Measurements from ENCODE around the gene RMP24.

Gene RMP24

GRCh38 chr18:35972197-35973000 is at the start of gene RMP24:
TSS of gene RMP24 (plus strand) at chr18:35972679.
- Histone ChIP-seq H3K27ac (ENCODE audit: low read depth, low read length) (peak within 1 kb of the TSS; percentile 82), H3K4me1 (ENCODE audit: control insufficient read depth in 2 of 2, insufficient read depth in 2 of 2, low read length in 2 of 2) (peaks cover 33% of the 10 kb centered on the region in 2 donors), H3K27me3 (ENCODE audit: control insufficient read depth in 2 of 2, insufficient read depth in 2 of 2, low read length in 2 of 2) (no peaks in the 10 kb centered on the region), H3K9me3 (ENCODE audit: control insufficient read depth in 2 of 3, low read length in 3 of 3) (no peaks in the 10 kb centered on the region), H3K36me3 (ENCODE audit: control insufficient read depth in 2 of 3, insufficient read depth in 3 of 3, low read length in 3 of 3) (peaks cover 6 to 25% (median 9%) of the 10 kb centered on the region in 3 experiments), H3K4me3 (ENCODE audit: low read length) (peak within 1 kb of the TSS; percentile 76)
- H3K27me3 Mint-ChIP-seq: no peaks in the 10 kb centered on the region
- peaks cover 36 to 78% (median 67%) of the 10 kb centered on the region in 7 donors for H3K4me1 Mint-ChIP-seq
- H3K27ac Mint-ChIP-seq: peak within 1 kb of the TSS; percentile 91 to 99 (median 96)
- DNase-seq (peak; percentile 80 to 93 (median 90)), ATAC-seq (peak; percentile 94)
- peaks cover 6 to 24% (median 19%) of the 10 kb centered on the region in 5 donors for H3K36me3 Mint-ChIP-seq
- CTCF ChIA-PET: interaction anchor here (0.7 kb wide), 1 partner anchor 672 kb away, joined by 3 read pairs; no protein-coding TSS in a partner anchor
- no peaks in the 10 kb centered on the region for H3K9me3 Mint-ChIP-seq
- intact Hi-C loops (cut with micrococcal nuclease): loop anchor here (1.0 to 5.0 kb wide), 21 partner anchors 22 to 1110 kb away; partner anchors contain the start of genes ELP2 (in 2 of the 2), INO80C (in 2 of the 2), RPRD1A (in 2 of the 2) and SLC39A6 (in 2 of the 2)
- peak within 1 kb of the TSS; percentile 83 to 100 (median 96) for H3K4me3 Mint-ChIP-seq
- POLR2A ChIA-PET: interaction anchor here (0.7 to 3.5 kb wide), 5 partner anchors 94 to 851 kb away, joined by 3 to 17 read pairs (median 6); partner anchors contain the start of genes ELP2, INO80C, RPRD1A and SLC39A6

- Mint-ChIP-seq H3K4me1 (no peaks in the 10 kb centered on the region), H3K27me3 (peaks cover 14 to 29% (median 20%) of the 10 kb centered on the region in 5 donors), H3K36me3 (no peaks in the 10 kb centered on the region), H3K4me3 (no peak overlapping the region), H3K9me3 (peaks cover 0 to 7% (median 0%) of the 10 kb centered on the region in 11 donors), H3K27ac (no peak overlapping the region)
- intact Hi-C loops (cut with micrococcal nuclease): no loop called here
- H3K9me3 ChIP-seq (ENCODE audit: control insufficient read depth in 2 of 3, low read length in 3 of 3): no peaks in the 10 kb centered on the region
- H3K4me3 ChIP-seq (ENCODE audit: low read length): no peak overlapping the region
- H3K27me3 ChIP-seq (ENCODE audit: control insufficient read depth in 2 of 2, insufficient read depth in 2 of 2, low read length in 2 of 2): no peaks in the 10 kb centered on the region
- no peak overlapping the region for H3K27ac ChIP-seq (ENCODE audit: low read depth, low read length)
- ChIA-PET POLR2A (no interaction called here), CTCF (no interaction called here)
- DNase-seq (no peak), ATAC-seq (no peak)
- no peaks in the 10 kb centered on the region for H3K36me3 ChIP-seq (ENCODE audit: control insufficient read depth in 2 of 3, insufficient read depth in 3 of 3, low read length in 3 of 3)
- H3K4me1 ChIP-seq (ENCODE audit: control insufficient read depth in 2 of 2, insufficient read depth in 2 of 2, low read length in 2 of 2): no peaks in the 10 kb centered on the region
Observed at GRCh38 chr18:35923939-35924684, 48.4 kb upstream of the RMP24 start.

DNA sequence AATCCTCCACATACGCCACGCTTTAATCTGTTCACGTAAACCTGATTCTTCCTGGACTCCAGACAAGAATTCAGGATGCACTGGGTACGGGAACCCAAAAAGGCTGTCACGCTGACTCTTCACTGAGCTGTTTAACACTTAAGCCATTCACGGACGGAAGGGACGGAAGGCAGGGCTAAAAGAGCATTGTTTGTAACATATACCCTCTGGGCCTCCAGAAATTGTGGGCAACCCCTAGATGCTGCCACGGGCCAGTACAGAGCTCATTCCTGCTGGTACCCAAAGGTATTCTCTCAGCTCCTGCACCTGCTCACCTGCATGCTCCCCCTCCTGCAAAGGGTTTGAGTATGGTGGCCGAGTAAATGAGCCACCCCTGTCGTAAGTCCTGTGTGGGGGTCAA is 45.6 kb upstream of the RMP24 start:
- DNase-seq (no peak), ATAC-seq (no peak)
- Histone ChIP-seq H3K4me1 (ENCODE audit: control insufficient read depth in 2 of 2, insufficient read depth in 2 of 2, low read length in 2 of 2) (no peaks in the 10 kb centered on the region), H3K36me3 (ENCODE audit: control insufficient read depth in 2 of 3, insufficient read depth in 3 of 3, low read length in 3 of 3) (no peaks in the 10 kb centered on the region), H3K27me3 (ENCODE audit: control insufficient read depth in 2 of 2, insufficient read depth in 2 of 2, low read length in 2 of 2) (no peaks in the 10 kb centered on the region), H3K27ac (ENCODE audit: low read depth, low read length) (no peak overlapping the region), H3K9me3 (ENCODE audit: control insufficient read depth in 2 of 3, low read length in 3 of 3) (peaks cover 0 to 11% (median 0%) of the 10 kb centered on the region in 3 experiments), H3K4me3 (ENCODE audit: low read length) (no peak overlapping the region)
- intact Hi-C loops (cut with micrococcal nuclease): no loop called here
- Mint-ChIP-seq H3K36me3 (peaks cover 0 to 3% (median 0%) of the 10 kb centered on the region in 5 donors), H3K4me1 (no peaks in the 10 kb centered on the region), H3K27ac (no peak overlapping the region), H3K9me3 (peaks cover 0 to 21% (median 8%) of the 10 kb centered on the region in 11 donors), H3K4me3 (no peak overlapping the region), H3K27me3 (peaks cover 14 to 24% (median 21%) of the 10 kb centered on the region in 5 donors)
- POLR2A ChIA-PET: interaction anchor here (0.7 kb wide), 1 partner anchor 8 kb away, joined by 3 read pairs; no protein-coding TSS in a partner anchor
- CTCF ChIA-PET: no interaction called here

DNA sequence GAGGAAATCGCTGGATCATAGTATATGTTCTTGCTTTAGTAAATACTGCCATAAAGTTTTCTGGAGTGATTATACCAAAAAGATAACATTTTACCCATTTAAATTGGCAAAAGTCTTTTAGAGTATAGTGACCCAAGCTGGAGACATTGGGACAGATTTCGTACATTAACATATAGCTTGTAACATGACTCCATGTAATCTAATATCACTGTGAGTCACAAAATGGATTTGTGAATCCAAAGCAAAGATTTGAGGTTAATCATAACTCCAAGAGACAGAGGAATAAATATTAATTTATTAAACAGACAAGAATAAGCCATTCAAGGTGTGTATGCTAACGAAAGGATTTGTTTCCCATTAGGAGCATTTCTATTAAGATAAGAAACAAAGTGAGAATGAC is 45.0 kb upstream of the RMP24 start:
- H3K9me3 Mint-ChIP-seq: peaks cover 0 to 21% (median 9%) of the 10 kb centered on the region in 11 donors
- ATAC-seq: no peak
- H3K27ac Mint-ChIP-seq: no peak overlapping the region
- Histone ChIP-seq H3K9me3 (ENCODE audit: control insufficient read depth in 2 of 3, low read length in 3 of 3) (peaks cover 0 to 11% (median 0%) of the 10 kb centered on the region in 3 experiments), H3K27me3 (ENCODE audit: control insufficient read depth in 2 of 2, insufficient read depth in 2 of 2, low read length in 2 of 2) (no peaks in the 10 kb centered on the region), H3K4me1 (ENCODE audit: control insufficient read depth in 2 of 2, insufficient read depth in 2 of 2, low read length in 2 of 2) (no peaks in the 10 kb centered on the region), H3K27ac (ENCODE audit: low read depth, low read length) (no peak overlapping the region), H3K4me3 (ENCODE audit: low read length) (no peak overlapping the region), H3K36me3 (ENCODE audit: control insufficient read depth in 2 of 3, insufficient read depth in 3 of 3, low read length in 3 of 3) (no peaks in the 10 kb centered on the region)
- no peaks in the 10 kb centered on the region for H3K4me1 Mint-ChIP-seq
- H3K27me3 Mint-ChIP-seq: peaks cover 14 to 24% (median 21%) of the 10 kb centered on the region in 5 donors
- peaks cover 0 to 3% (median 0%) of the 10 kb centered on the region in 5 donors for H3K36me3 Mint-ChIP-seq
- no peak overlapping the region for H3K4me3 Mint-ChIP-seq
- intact Hi-C loops (cut with micrococcal nuclease): no loop called here
- DNase-seq: no peak
- ChIA-PET POLR2A (interaction anchor here (0.7 kb wide), 1 partner anchor 9 kb away, joined by 3 read pairs; no protein-coding TSS in a partner anchor), CTCF (no interaction called here)

DNA sequence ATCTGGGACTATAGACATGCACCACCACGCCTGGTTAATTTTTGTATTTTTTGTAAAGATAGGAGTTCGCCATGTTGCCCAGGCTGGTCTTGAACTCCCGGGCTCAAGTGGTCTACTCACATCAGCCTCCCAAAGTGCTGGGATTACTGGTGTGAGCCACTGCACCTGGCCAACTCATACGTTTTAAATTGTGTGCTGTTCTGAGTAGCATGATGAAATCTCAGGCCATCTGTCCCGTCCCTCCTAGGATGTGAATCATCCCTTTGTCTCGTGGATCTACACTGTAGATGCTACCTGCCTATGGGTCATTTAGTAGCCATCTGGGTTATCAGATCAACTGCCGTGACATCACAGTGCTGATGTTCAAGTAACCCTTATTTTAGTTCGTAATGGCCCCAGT is 38.5 kb upstream of the RMP24 start:
- peaks cover 0 to 18% (median 8%) of the 10 kb centered on the region in 11 donors for H3K9me3 Mint-ChIP-seq
- H3K4me3 Mint-ChIP-seq: no peak overlapping the region
- peaks cover 0 to 2% (median under 1%) of the 10 kb centered on the region in 5 donors for H3K27me3 Mint-ChIP-seq
- Histone ChIP-seq H3K4me3 (ENCODE audit: low read length) (no peak overlapping the region), H3K36me3 (ENCODE audit: control insufficient read depth in 2 of 3, insufficient read depth in 3 of 3, low read length in 3 of 3) (no peaks in the 10 kb centered on the region), H3K4me1 (ENCODE audit: control insufficient read depth in 2 of 2, insufficient read depth in 2 of 2, low read length in 2 of 2) (no peaks in the 10 kb centered on the region), H3K27me3 (ENCODE audit: control insufficient read depth in 2 of 2, insufficient read depth in 2 of 2, low read length in 2 of 2) (no peaks in the 10 kb centered on the region), H3K9me3 (ENCODE audit: control insufficient read depth in 2 of 3, low read length in 3 of 3) (peaks cover 0 to 11% (median 0%) of the 10 kb centered on the region in 3 experiments), H3K27ac (ENCODE audit: low read depth, low read length) (no peak overlapping the region)
- DNase-seq (no peak), ATAC-seq (no peak)
- intact Hi-C loops (cut with micrococcal nuclease): no loop called here
- ChIA-PET CTCF (no interaction called here), POLR2A (no interaction called here)
- no peak overlapping the region for H3K27ac Mint-ChIP-seq
- peaks cover 0 to 3% (median 0%) of the 10 kb centered on the region in 7 donors for H3K4me1 Mint-ChIP-seq
- H3K36me3 Mint-ChIP-seq: peaks cover 0 to 3% (median 0%) of the 10 kb centered on the region in 5 donors

GRCh38 chr18:35934891-35935290 is 37.6 kb upstream of the RMP24 start:
- no peak overlapping the region for H3K27ac ChIP-seq (ENCODE audit: low read depth, low read length)
- Mint-ChIP-seq H3K4me1 (peaks cover 0 to 3% (median 0%) of the 10 kb centered on the region in 7 donors), H3K36me3 (peaks cover 0 to 3% (median 0%) of the 10 kb centered on the region in 5 donors), H3K4me3 (no peak overlapping the region), H3K27me3 (peaks cover 0 to 8% (median 5%) of the 10 kb centered on the region in 5 donors), H3K27ac (no peak overlapping the region), H3K9me3 (peaks cover 0 to 10% (median 5%) of the 10 kb centered on the region in 11 donors)
- peaks cover 0 to 7% (median 0%) of the 10 kb centered on the region in 3 experiments for H3K9me3 ChIP-seq (ENCODE audit: control insufficient read depth in 2 of 3, low read length in 3 of 3)
- intact Hi-C loops (cut with micrococcal nuclease): no loop called here
- H3K27me3 ChIP-seq (ENCODE audit: control insufficient read depth in 2 of 2, insufficient read depth in 2 of 2, low read length in 2 of 2): no peaks in the 10 kb centered on the region
- no peaks in the 10 kb centered on the region for H3K4me1 ChIP-seq (ENCODE audit: control insufficient read depth in 2 of 2, insufficient read depth in 2 of 2, low read length in 2 of 2)
- ChIA-PET POLR2A (no interaction called here), CTCF (no interaction called here)
- H3K4me3 ChIP-seq (ENCODE audit: low read length): no peak overlapping the region
- no peak for DNase-seq
- no peak for ATAC-seq
- H3K36me3 ChIP-seq (ENCODE audit: control insufficient read depth in 2 of 3, insufficient read depth in 3 of 3, low read length in 3 of 3): no peaks in the 10 kb centered on the region
